Measurements from ENCODE around the gene TENM3.

TENM3 gene

GRCh38 chr4:182532441-182532840, 289.2 kb downstream of the TENM3 start:
- H3K27ac Mint-ChIP-seq: no peak overlapping the region
- no peaks in the 10 kb centered on the region for H3K4me1 Mint-ChIP-seq (ENCODE audit: low read depth in 2 of 2)
- H3K27me3 Mint-ChIP-seq: peaks cover 8% of the 10 kb centered on the region in 2 donors
- no peaks in the 10 kb centered on the region for H3K36me3 Mint-ChIP-seq (ENCODE audit: insufficient read depth)
- ATAC-seq (replicated peaks) (no peak), DNase-seq (no peak)
- no peak overlapping the region for H3K4me3 Mint-ChIP-seq
- H3K9me3 Mint-ChIP-seq: no peaks in the 10 kb centered on the region

DNA sequence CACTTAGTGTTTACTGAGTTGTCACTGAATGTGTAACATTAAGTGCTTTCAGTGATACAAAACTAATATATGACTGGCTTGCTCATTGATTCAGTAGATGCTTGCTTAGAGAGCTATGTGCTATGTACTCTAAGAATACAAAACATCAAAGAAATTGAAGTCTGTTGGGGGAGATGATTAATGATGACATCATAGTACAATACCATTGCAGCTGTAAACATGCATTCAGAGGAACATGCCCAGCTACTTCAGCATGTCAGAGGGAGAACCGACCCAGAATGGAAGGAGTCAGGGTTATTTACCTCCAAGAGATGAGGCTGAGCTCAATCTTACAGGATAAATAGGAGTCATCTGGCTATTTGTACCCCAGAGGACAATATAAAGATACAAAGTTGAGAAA, 290.8 kb downstream of the TENM3 start:
- no peak overlapping the region for H3K27ac Mint-ChIP-seq
- no peaks in the 10 kb centered on the region for H3K9me3 Mint-ChIP-seq
- H3K4me3 Mint-ChIP-seq: no peak overlapping the region
- no peaks in the 10 kb centered on the region for H3K36me3 Mint-ChIP-seq (ENCODE audit: insufficient read depth)
- no peak for DNase-seq
- no peaks in the 10 kb centered on the region for H3K4me1 Mint-ChIP-seq (ENCODE audit: low read depth in 2 of 2)
- H3K27me3 Mint-ChIP-seq: peaks cover 8% of the 10 kb centered on the region in 2 donors
- ATAC-seq (replicated peaks): no peak

DNA sequence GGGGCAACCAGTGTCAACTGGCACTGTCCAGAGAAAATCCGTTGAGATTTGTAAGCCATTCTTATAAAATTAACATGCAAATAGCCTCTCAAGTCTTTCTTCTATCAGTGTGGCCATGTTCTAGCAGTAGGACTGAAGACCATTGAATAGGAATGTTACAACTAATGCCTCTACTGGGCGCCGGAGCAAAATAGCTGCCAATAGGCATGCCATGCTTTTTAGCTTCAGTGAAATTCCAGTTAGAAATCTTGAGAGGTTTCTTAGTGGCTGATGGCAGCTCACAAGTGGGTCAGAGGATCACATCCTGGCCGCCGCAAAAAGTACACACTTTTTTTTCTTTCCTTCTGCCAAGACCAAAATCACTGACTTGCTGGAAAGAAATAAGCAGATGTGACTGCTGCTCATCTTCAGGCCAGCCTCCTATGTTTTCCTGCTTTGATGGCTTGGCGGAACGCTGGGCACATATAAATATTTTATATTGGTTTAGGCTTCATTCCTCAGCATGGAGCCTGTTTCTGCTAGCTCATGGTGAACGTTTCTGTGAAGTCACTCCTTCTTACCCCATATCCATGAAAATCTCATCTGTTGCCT, 293.1 kb downstream of the TENM3 start:
- H3K4me3 Mint-ChIP-seq: no peak overlapping the region
- H3K4me1 Mint-ChIP-seq (ENCODE audit: low read depth in 2 of 2): no peaks in the 10 kb centered on the region
- H3K27ac Mint-ChIP-seq: no peak overlapping the region
- DNase-seq (no peak), ATAC-seq (replicated peaks) (no peak)
- no peaks in the 10 kb centered on the region for H3K27me3 Mint-ChIP-seq
- H3K36me3 Mint-ChIP-seq (ENCODE audit: insufficient read depth): no peaks in the 10 kb centered on the region
- H3K9me3 Mint-ChIP-seq: no peaks in the 10 kb centered on the region

DNA sequence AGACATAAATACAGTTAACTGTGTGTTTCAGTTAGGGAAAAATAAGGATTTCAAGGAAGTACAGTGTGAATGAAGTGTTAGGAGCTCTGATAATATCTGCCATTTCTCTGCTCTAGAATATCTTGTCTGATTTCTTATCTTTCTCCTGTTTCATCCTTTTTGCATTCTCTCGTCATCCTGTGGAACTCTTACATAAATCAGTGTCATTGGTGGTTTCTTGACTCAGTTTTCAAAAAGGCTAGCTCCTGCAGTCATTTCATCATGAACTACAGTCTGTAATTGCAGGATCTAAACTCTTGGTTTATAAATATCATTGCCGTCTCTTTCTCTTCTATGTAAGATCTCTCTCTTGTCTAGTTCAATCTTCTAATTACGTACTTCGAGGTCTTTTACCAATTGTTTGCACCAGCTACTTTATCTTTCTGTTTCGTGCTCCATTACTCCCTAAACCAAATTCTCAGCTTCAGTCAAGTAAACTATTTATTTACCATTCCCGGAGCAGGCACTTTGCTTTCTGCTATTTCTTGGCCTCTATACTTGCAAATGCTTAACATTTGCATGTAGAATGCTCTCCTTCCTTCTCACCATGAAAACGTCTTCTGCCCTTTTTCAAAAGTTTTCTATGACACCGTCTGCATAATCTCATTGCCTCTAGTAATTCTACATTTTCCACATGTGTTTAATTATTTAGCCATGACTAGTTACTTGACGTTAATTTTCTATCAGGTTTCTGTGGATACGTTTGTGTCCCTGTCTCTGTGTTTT, 294.0 kb downstream of the TENM3 start:
- H3K36me3 Mint-ChIP-seq (ENCODE audit: insufficient read depth): no peaks in the 10 kb centered on the region
- no peak overlapping the region for H3K27ac Mint-ChIP-seq
- no peaks in the 10 kb centered on the region for H3K27me3 Mint-ChIP-seq
- no peaks in the 10 kb centered on the region for H3K9me3 Mint-ChIP-seq
- H3K4me1 Mint-ChIP-seq (ENCODE audit: low read depth in 2 of 2): no peaks in the 10 kb centered on the region
- ATAC-seq (replicated peaks) (no peak), DNase-seq (no peak)
- H3K4me3 Mint-ChIP-seq: no peak overlapping the region

GRCh38 chr4:182538031-182538430, 294.8 kb downstream of the TENM3 start:
- DNase-seq (no peak), ATAC-seq (replicated peaks) (no peak)
- H3K4me1 Mint-ChIP-seq (ENCODE audit: low read depth in 2 of 2): no peaks in the 10 kb centered on the region
- no peaks in the 10 kb centered on the region for H3K27me3 Mint-ChIP-seq
- H3K9me3 Mint-ChIP-seq: no peaks in the 10 kb centered on the region
- H3K27ac Mint-ChIP-seq: no peak overlapping the region
- no peak overlapping the region for H3K4me3 Mint-ChIP-seq
- no peaks in the 10 kb centered on the region for H3K36me3 Mint-ChIP-seq (ENCODE audit: insufficient read depth)

DNA sequence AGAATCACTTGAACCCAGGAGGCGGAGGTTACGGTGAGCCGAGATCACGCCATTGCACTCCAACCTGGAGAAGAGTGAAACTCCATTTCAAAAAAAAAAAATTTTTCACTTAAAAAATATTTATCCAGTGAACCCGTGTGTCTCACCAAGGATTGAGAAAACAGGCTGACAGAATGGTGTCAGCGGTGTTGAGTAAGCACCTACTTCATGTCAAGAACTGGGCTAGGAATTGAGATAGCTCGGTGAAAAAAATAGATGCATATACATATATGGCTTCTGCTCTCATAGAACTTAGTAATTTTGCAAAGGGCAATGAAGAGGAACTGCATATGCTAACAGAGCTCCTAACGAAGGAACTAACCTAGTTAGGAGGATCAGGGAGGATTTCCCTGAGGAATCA, 297.3 kb downstream of the TENM3 start:
- no peaks in the 10 kb centered on the region for H3K36me3 Mint-ChIP-seq (ENCODE audit: insufficient read depth)
- no peaks in the 10 kb centered on the region for H3K4me1 Mint-ChIP-seq (ENCODE audit: low read depth in 2 of 2)
- ATAC-seq (replicated peaks): no peak
- peaks cover 2 to 12% of the 10 kb centered on the region in 2 donors for H3K27me3 Mint-ChIP-seq
- no peak overlapping the region for H3K4me3 Mint-ChIP-seq
- H3K9me3 Mint-ChIP-seq: no peaks in the 10 kb centered on the region
- H3K27ac Mint-ChIP-seq: no peak overlapping the region
- DNase-seq: no peak

DNA sequence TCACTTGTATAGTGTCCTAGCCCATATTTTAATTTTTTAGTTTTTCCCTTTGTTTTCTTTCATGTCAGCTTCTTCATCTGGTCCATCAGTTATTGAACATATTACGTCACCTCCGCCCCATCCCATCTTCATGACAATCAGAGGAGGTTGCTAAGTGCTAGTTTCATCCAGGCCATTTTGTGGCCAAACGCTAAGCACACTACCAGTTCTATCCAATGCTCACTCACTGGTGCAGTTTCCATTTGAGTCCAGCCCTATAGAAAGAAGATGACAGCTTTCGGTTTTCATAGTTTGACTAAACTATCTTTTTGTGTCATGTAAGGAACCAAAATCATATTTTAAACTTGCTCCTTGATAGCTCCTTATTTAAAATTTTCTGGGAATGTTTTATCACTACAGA, 304.2 kb downstream of the TENM3 start:
- no peaks in the 10 kb centered on the region for H3K9me3 Mint-ChIP-seq

GRCh38 chr4:182548156-182548555, 305.0 kb downstream of the TENM3 start:
- ATAC-seq (replicated peaks): no peak
- H3K27ac Mint-ChIP-seq: no peak overlapping the region
- H3K27me3 Mint-ChIP-seq: peaks cover 9 to 42% of the 10 kb centered on the region in 2 donors
- H3K4me1 Mint-ChIP-seq (ENCODE audit: low read depth in 2 of 2): no peaks in the 10 kb centered on the region
- H3K4me3 Mint-ChIP-seq: no peak overlapping the region
- no peaks in the 10 kb centered on the region for H3K36me3 Mint-ChIP-seq (ENCODE audit: insufficient read depth)
- H3K9me3 Mint-ChIP-seq: no peaks in the 10 kb centered on the region
- no peak for DNase-seq

More for the DNA sequence above, 304.2 kb downstream of the TENM3 start:
- Mint-ChIP-seq H3K4me1 (ENCODE audit: low read depth in 2 of 2) (no peaks in the 10 kb centered on the region), H3K27ac (no peak overlapping the region), H3K36me3 (ENCODE audit: insufficient read depth) (no peaks in the 10 kb centered on the region), H3K27me3 (peaks cover 9 to 42% of the 10 kb centered on the region in 2 donors), H3K4me3 (no peak overlapping the region)
- DNase-seq (no peak), ATAC-seq (replicated peaks) (no peak)

DNA sequence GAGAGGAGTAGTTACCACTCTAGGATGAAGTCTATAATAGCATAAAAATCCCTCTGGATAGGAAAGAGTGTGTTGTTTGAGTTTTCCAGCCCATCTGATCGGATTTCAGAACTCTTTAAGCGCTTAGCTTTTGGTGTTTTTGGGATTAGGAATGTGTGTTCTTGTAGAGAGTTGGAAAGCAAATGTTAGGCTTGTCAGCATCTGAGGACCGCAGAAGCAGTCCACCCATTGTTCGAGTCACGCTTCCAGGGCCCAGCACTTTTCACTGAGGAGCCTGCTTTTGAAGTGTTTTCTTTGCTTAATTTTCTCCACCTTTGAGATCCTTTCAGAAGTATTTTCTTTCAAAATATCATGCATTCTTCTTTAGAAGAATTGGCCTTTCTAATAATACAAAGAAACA, 306.2 kb downstream of the TENM3 start:
- no peak for DNase-seq
- Mint-ChIP-seq H3K36me3 (ENCODE audit: insufficient read depth) (no peaks in the 10 kb centered on the region), H3K4me1 (ENCODE audit: low read depth in 2 of 2) (no peaks in the 10 kb centered on the region), H3K9me3 (no peaks in the 10 kb centered on the region), H3K27me3 (peaks cover 9 to 42% of the 10 kb centered on the region in 2 donors), H3K27ac (no peak overlapping the region), H3K4me3 (no peak overlapping the region)
- no peak for ATAC-seq (replicated peaks)

GRCh38 chr4:182552948-182553347, 309.7 kb downstream of the TENM3 start:
- Mint-ChIP-seq H3K27ac (no peak overlapping the region), H3K27me3 (peaks cover 0 to 21% of the 10 kb centered on the region in 2 donors)

DNA sequence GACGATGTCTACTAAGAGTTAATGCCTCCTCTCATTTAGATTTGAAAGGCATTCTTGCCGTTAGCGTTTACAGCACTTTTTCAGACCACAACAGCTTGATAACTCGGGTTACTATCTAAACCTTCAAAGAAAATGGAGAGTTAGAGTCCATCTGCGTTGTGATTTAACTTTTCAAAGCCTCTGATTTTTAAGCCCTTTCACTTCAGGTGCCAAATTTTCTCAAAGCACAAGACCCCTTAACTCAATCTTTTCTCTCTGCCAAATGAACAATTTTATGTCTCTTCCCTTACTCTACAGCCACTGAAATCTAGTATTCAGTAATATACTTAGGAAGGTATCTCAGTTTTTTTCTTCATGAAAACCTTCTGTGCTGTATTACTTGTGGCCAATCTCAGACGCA, 310.5 kb downstream of the TENM3 start:
- no peak for ATAC-seq (replicated peaks)
- Mint-ChIP-seq H3K4me3 (no peak overlapping the region), H3K36me3 (ENCODE audit: insufficient read depth) (no peaks in the 10 kb centered on the region), H3K27ac (no peak overlapping the region), H3K27me3 (peaks cover 0 to 20% of the 10 kb centered on the region in 2 donors), H3K9me3 (no peaks in the 10 kb centered on the region), H3K4me1 (ENCODE audit: low read depth in 2 of 2) (no peaks in the 10 kb centered on the region)
- no peak for DNase-seq

More at GRCh38 chr4:182552948-182553347, 309.7 kb downstream of the TENM3 start:
- H3K36me3 Mint-ChIP-seq (ENCODE audit: insufficient read depth): no peaks in the 10 kb centered on the region
- no peaks in the 10 kb centered on the region for H3K4me1 Mint-ChIP-seq (ENCODE audit: low read depth in 2 of 2)
- no peak for DNase-seq
- H3K4me3 Mint-ChIP-seq: no peak overlapping the region
- H3K9me3 Mint-ChIP-seq: no peaks in the 10 kb centered on the region
- ATAC-seq (replicated peaks): no peak

DNA sequence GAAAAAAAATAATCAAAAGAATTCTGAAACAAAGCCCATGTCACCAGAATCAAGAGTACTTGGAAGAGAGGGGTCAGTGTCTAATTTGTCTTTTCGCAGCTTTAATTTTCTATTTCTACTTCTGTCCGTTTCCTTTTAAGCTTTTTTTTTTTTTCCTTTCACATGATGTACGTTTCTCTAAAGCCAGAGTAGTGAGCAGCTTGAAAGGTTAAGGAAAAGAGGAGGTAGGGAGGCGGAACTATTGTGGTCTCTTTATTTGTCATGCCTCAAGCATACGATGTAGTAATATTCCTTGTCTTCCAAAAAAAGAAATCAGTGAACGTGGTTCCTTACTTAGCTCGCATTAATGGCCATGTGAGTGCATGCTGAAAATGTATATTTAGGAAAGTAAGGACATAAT, 311.5 kb downstream of the TENM3 start:
- ATAC-seq (replicated peaks) (no peak), DNase-seq (no peak)
- Mint-ChIP-seq H3K27me3 (peaks cover 0 to 20% of the 10 kb centered on the region in 2 donors), H3K4me1 (ENCODE audit: low read depth in 2 of 2) (no peaks in the 10 kb centered on the region), H3K4me3 (no peak overlapping the region), H3K36me3 (ENCODE audit: insufficient read depth) (no peaks in the 10 kb centered on the region), H3K27ac (no peak overlapping the region), H3K9me3 (no peaks in the 10 kb centered on the region)

DNA sequence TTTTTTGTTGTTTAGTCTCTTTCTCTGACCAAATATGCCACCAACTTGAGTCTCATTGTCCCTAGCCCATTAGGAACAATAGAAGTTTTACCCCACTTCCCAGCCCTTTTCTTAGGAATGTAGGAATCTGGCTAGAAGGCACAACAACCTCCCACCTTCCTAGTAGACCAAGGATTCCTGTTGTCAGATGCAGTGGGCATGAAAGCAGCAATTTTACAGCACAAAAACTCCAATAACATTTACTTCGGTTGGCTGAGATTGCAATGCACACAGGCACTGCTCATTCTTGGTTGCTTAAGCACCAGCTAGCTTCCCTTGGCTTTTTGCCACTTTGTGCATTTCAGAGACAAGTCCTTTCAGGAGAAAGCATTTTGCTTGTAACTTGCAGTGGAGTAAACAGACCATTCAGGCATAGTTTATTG, 312.8 kb downstream of the TENM3 start:
- Mint-ChIP-seq H3K36me3 (ENCODE audit: insufficient read depth) (no peaks in the 10 kb centered on the region), H3K4me3 (no peak overlapping the region), H3K27ac (no peak overlapping the region), H3K9me3 (no peaks in the 10 kb centered on the region), H3K27me3 (peaks cover 10 to 19% of the 10 kb centered on the region in 2 donors), H3K4me1 (ENCODE audit: low read depth in 2 of 2) (no peaks in the 10 kb centered on the region)
- ATAC-seq (replicated peaks) (no peak), DNase-seq (no peak)

DNA sequence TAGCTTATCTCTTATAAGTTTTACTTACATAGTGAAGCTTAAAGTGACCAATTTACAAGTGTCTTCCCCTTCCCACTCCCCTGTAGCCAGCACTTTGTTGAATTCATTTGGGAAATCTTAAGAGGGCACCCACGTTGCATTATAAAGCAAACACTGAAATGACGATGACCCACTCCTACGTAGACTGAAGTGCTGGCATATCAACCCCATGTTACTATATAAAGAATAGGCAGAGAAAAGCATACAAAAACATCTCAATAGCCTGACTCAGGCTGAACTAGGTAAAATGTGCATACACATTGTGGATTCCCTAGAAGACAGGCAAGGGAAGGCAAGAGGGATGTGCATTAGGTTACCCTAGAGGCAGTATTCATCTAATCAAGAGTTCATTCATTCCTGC, 313.4 kb downstream of the TENM3 start:
- Mint-ChIP-seq H3K27ac (no peak overlapping the region), H3K9me3 (no peaks in the 10 kb centered on the region), H3K27me3 (peaks cover 10 to 17% of the 10 kb centered on the region in 2 donors), H3K4me1 (ENCODE audit: low read depth in 2 of 2) (no peaks in the 10 kb centered on the region), H3K36me3 (ENCODE audit: insufficient read depth) (no peaks in the 10 kb centered on the region), H3K4me3 (no peak overlapping the region)
- DNase-seq (no peak), ATAC-seq (replicated peaks) (no peak)
